ENCODE results near the gene ZNF277. TPM values are rescaled to one million over a fixed set of nuclear protein-coding genes. Genes with fewer than 3 reads are reported as not detected.
A peak's percentile ranks its signal among the peaks of the same experiment; 100 is the strongest.

Gene ZNF277
- total and polyA plus RNA-seq, 8 donors: 13.6 to 25.3 (median 19.6) TPM

DNA sequence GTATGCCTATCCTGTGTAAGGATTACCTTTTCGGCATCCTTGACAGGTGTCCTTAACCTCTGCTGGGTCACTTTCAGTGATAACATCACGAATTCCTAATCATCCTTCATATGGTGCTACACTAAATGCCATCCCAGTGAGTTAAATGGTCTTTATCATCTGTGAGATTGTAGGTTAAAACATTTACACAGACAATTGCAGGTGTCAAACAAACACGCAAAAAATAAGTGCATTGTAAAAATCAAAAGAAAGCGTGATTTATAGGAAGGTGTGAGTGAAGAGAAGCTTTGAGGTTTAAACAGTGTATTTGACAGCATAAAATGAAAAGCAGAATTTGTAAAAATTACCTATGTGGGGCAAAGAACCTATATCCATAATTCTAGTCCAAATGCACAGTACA lies 132.3 kb downstream of the ZNF277 start:
- no peak overlapping the region for H3K27ac ChIP-seq
- H3K4me3 ChIP-seq: no peak overlapping the region
- DNase-seq (no peak), ATAC-seq (no peak), FAIRE-seq (no peak)
- H3K9me3 ChIP-seq: no peaks in the 10 kb centered on the region
- no peak for TF ChIP-seq CTCF (IDR thresholded peaks at IDR 0.05)
- intact Hi-C loops (cut with DNase I): no loop called here
- no peaks in the 10 kb centered on the region for H3K36me3 ChIP-seq
- H3K27me3 ChIP-seq: no peaks in the 10 kb centered on the region
- no peaks in the 10 kb centered on the region for H3K4me1 ChIP-seq
- 81 to 88% methylated on average over 4 of the region's 4 CpGs for WGBS, 2 donors

DNA sequence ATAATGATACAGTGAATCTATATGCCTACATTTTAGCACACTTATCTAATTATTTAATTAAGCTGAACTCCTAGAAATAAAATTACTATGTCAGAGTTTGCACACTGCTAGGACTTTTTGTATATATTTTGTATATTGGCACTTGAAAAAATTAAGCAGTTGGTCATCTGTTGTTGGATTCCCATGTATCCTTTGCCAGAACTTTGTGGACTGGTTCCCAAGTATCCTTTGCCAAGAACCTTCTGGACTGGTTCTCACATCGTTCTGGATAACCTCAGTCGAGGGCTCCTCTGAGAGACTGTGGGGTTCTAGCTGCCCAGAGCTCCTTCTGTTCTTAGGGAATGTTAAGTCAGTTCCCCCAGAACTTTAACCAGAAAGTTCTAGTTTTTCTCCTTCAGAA lies 135.0 kb downstream of the ZNF277 start:
- intact Hi-C loops (cut with DNase I): no loop called here
- TF ChIP-seq CTCF (IDR thresholded peaks at IDR 0.05): no peak
- 34% methylated on average over 2 of the region's 2 CpGs for WGBS, 2 donors
- Histone ChIP-seq H3K36me3 (no peaks in the 10 kb centered on the region), H3K27ac (no peak overlapping the region), H3K4me3 (no peak overlapping the region), H3K27me3 (no peaks in the 10 kb centered on the region), H3K9me3 (no peaks in the 10 kb centered on the region), H3K4me1 (no peaks in the 10 kb centered on the region)
- DNase-seq: peak in 4 of 6 donors; percentile 27 to 76 (median 52)
- FAIRE-seq: no peak
- ATAC-seq: peak; percentile 73 to 98 (median 90)

- WGBS, 2 donors: 70 to 83% methylated on average over 4 of the region's 4 CpGs
- Histone ChIP-seq H3K9me3 (no peaks in the 10 kb centered on the region), H3K4me3 (no peak overlapping the region), H3K4me1 (no peaks in the 10 kb centered on the region), H3K27ac (no peak overlapping the region), H3K27me3 (no peaks in the 10 kb centered on the region), H3K36me3 (no peaks in the 10 kb centered on the region)
- intact Hi-C loops (cut with DNase I): no loop called here
- FAIRE-seq: no peak
- DNase-seq: no peak
- no peak for ATAC-seq
- no peak for TF ChIP-seq CTCF (IDR thresholded peaks at IDR 0.05)
These were observed 140.0 kb downstream of the ZNF277 start for GRCh38 chr7:112346381-112347060.

- Histone ChIP-seq H3K4me3 (no peak overlapping the region), H3K9me3 (no peaks in the 10 kb centered on the region), H3K27ac (no peak overlapping the region), H3K4me1 (no peaks in the 10 kb centered on the region), H3K36me3 (no peaks in the 10 kb centered on the region), H3K27me3 (no peaks in the 10 kb centered on the region)
- ATAC-seq: no peak
- TF ChIP-seq CTCF (IDR thresholded peaks at IDR 0.05): no peak
- no peak for DNase-seq
- intact Hi-C loops (cut with DNase I): no loop called here
- FAIRE-seq: no peak
These were observed 140.6 kb downstream of the ZNF277 start for GRCh38 chr7:112347088-112347487.

GRCh38 chr7:112350585-112350984 lies 144.1 kb downstream of the ZNF277 start:
- intact Hi-C loops (cut with DNase I): no loop called here
- Histone ChIP-seq H3K4me1 (no peaks in the 10 kb centered on the region), H3K27ac (no peak overlapping the region), H3K36me3 (no peaks in the 10 kb centered on the region), H3K27me3 (no peaks in the 10 kb centered on the region), H3K4me3 (no peak overlapping the region), H3K9me3 (no peaks in the 10 kb centered on the region)
- TF ChIP-seq CTCF (IDR thresholded peaks at IDR 0.05): no peak
- no peak for ATAC-seq
- WGBS, 2 donors: 91 to 94% methylated on average over 1 of the region's 1 CpG
- no peak for FAIRE-seq
- DNase-seq: no peak
